ENCODE results near the gene LGALS7. TPM values are rescaled to one million over a fixed set of nuclear protein-coding genes. Genes with fewer than 3 reads are reported as not detected.
"Not testable (repeated sequence)": the region's sequence is repeated elsewhere in the genome, so short reads cannot be mapped to it uniquely, and the experiment has no call there.

LGALS7 gene
- total RNA-seq, 1 donor from 2014 or later: not detected

- intact Hi-C loops (cut with micrococcal nuclease): loop anchor here (10.0 kb wide), 1 partner anchor 68 kb away; the partner anchor contains the start of gene ECH1
- Histone ChIP-seq H3K9me3 (replicated peaks) (no peaks in the 10 kb centered on the region), H3K27me3 (ENCODE audit: low read depth) (no peaks in the 10 kb centered on the region), H3K27ac (replicated peaks) (no peak overlapping the region), H3K4me1 (peaks cover 9% of the 10 kb centered on the region), H3K4me3 (no peak overlapping the region), H3K36me3 (no peaks in the 10 kb centered on the region)
- TF ChIP-seq CTCF (IDR thresholded peaks at IDR 0.05; ENCODE audit: borderline replicate concordance): no peak
- no peak for DNase-seq
Measured at GRCh38 chr19:38766276-38767047, 6.9 kb downstream of the LGALS7 start.

- Histone ChIP-seq H3K27ac (replicated peaks) (no peak overlapping the region), H3K36me3 (no peaks in the 10 kb centered on the region), H3K9me3 (replicated peaks) (no peaks in the 10 kb centered on the region), H3K4me1 (peaks cover 9% of the 10 kb centered on the region), H3K27me3 (ENCODE audit: low read depth) (no peaks in the 10 kb centered on the region), H3K4me3 (no peak overlapping the region)
- intact Hi-C loops (cut with micrococcal nuclease): loop anchor here (10.0 kb wide), 1 partner anchor 70 kb away; the partner anchor contains the start of gene ECH1
- no peak for TF ChIP-seq CTCF (IDR thresholded peaks at IDR 0.05; ENCODE audit: borderline replicate concordance)
- no peak for DNase-seq
Measured at GRCh38 chr19:38765214-38765613, 8.1 kb downstream of the LGALS7 start.

- no peak for TF ChIP-seq CTCF (IDR thresholded peaks at IDR 0.05; ENCODE audit: borderline replicate concordance)
- DNase-seq: no peak
Measured at GRCh38 chr19:38763795-38764220, 9.5 kb downstream of the LGALS7 start.

GRCh38 chr19:38761884-38762389 lies 11.4 kb downstream of the LGALS7 start:
- not testable (repeated sequence) for H3K27me3 ChIP-seq (ENCODE audit: low read depth); H3K36me3 ChIP-seq; DNase-seq; H3K9me3 ChIP-seq (replicated peaks); H3K27ac ChIP-seq (replicated peaks); H3K4me3 ChIP-seq; H3K4me1 ChIP-seq
- intact Hi-C loops (cut with micrococcal nuclease): loop anchor here (10.0 kb wide), 1 partner anchor 73 kb away; the partner anchor contains the start of gene ECH1

More at GRCh38 chr19:38763795-38764220, 9.5 kb downstream of the LGALS7 start:
- intact Hi-C loops (cut with micrococcal nuclease): loop anchor here (10.0 kb wide), 1 partner anchor 71 kb away; the partner anchor contains the start of gene ECH1
- Histone ChIP-seq H3K9me3 (replicated peaks) (no peaks in the 10 kb centered on the region), H3K4me1 (no peaks in the 10 kb centered on the region), H3K4me3 (no peak overlapping the region), H3K27me3 (ENCODE audit: low read depth) (no peaks in the 10 kb centered on the region), H3K36me3 (no peaks in the 10 kb centered on the region), H3K27ac (replicated peaks) (no peak overlapping the region)

GRCh38 chr19:38760805-38761517 lies 12.4 kb downstream of the LGALS7 start:
- H3K36me3 ChIP-seq; H3K9me3 ChIP-seq (replicated peaks); H3K4me1 ChIP-seq; H3K27ac ChIP-seq (replicated peaks); H3K4me3 ChIP-seq; DNase-seq; H3K27me3 ChIP-seq (ENCODE audit: low read depth): not testable (repeated sequence)
- intact Hi-C loops (cut with micrococcal nuclease): loop anchor here (10.0 kb wide), 1 partner anchor 74 kb away; the partner anchor contains the start of gene ECH1

- no peaks in the 10 kb centered on the region for H3K36me3 ChIP-seq
- no peak overlapping the region for H3K27ac ChIP-seq (replicated peaks)
- H3K4me1 ChIP-seq: no peaks in the 10 kb centered on the region
- H3K4me3 ChIP-seq: no peak overlapping the region
- H3K9me3 ChIP-seq (replicated peaks): peaks cover 8% of the 10 kb centered on the region
- no peak for DNase-seq
- no peaks in the 10 kb centered on the region for H3K27me3 ChIP-seq (ENCODE audit: low read depth)
- intact Hi-C loops (cut with micrococcal nuclease): loop anchor here (10.0 kb wide), 1 partner anchor 75 kb away; the partner anchor contains the start of gene ECH1
- TF ChIP-seq CTCF (IDR thresholded peaks at IDR 0.05; ENCODE audit: borderline replicate concordance): no peak
Measured at GRCh38 chr19:38759590-38760003, 13.7 kb downstream of the LGALS7 start.

- H3K27ac ChIP-seq (replicated peaks); H3K4me3 ChIP-seq; H3K4me1 ChIP-seq; H3K36me3 ChIP-seq; H3K9me3 ChIP-seq (replicated peaks); DNase-seq; H3K27me3 ChIP-seq (ENCODE audit: low read depth); intact Hi-C loops (cut with micrococcal nuclease): not testable (repeated sequence)
Measured at GRCh38 chr19:38754196-38754595, 19.1 kb downstream of the LGALS7 start.

- H3K9me3 ChIP-seq (replicated peaks); H3K27ac ChIP-seq (replicated peaks); H3K27me3 ChIP-seq (ENCODE audit: low read depth); H3K4me3 ChIP-seq; H3K36me3 ChIP-seq; H3K4me1 ChIP-seq; DNase-seq; intact Hi-C loops (cut with micrococcal nuclease): not testable (repeated sequence)
Measured at GRCh38 chr19:38753783-38754182, 19.5 kb downstream of the LGALS7 start.
